PFSK-1 (cell line): Measurements from ENCODE around the gene DMTF1.

ENCODE experiments used
- FOXP2 ChIP-seq: optimal IDR thresholded peaks from 2 replicates; pipeline ENCODE3; 2011; ENCODE audit warnings: borderline replicate concordance, control low read depth, inconsistent platforms; ENCODE audit not compliant: insufficient read depth; ENCODE audit errors: extremely low read length, extremely low read depth
- POLR2AphosphoS5 ChIP-seq: IDR thresholded peaks from 2 replicates; pipeline ENCODE4 v1.6.1; 2012; ENCODE audit warnings: low read depth, mild to moderate bottlenecking, control low read depth, low read length, moderate library complexity
- REST ChIP-seq, 2 experiments: IDR thresholded peaks; 2 replicates each; pipeline versions ENCODE4 v1.6.1 to v1.8.0; 2011 to 2012; ENCODE audit warnings: low read depth in 2 of 2, low read length in 2 of 2, control low read depth in 1 of 2, inconsistent platforms in 1 of 2, mild to moderate bottlenecking in 1 of 2, moderate library complexity in 1 of 2; ENCODE audit not compliant: insufficient read depth in 1 of 2
- SIN3A ChIP-seq: IDR thresholded peaks from 2 replicates; pipeline ENCODE4 v1.6.1; 2012; ENCODE audit warnings: mild to moderate bottlenecking, low read length, moderate library complexity, borderline replicate concordance; ENCODE audit not compliant: insufficient read depth
- TAF1 ChIP-seq: IDR thresholded peaks from 2 replicates; pipeline ENCODE4 v1.6.1; 2012; ENCODE audit warnings: low read length, control low read depth, borderline replicate concordance; ENCODE audit not compliant: insufficient read depth

- TF ChIP-seq SIN3A (no peak), REST (IDR thresholded peaks at IDR 0.05; ENCODE audit: insufficient read depth in 1 of 2, low read depth in 2 of 2, low read length in 2 of 2) (no peak), POLR2AphosphoS5 (no peak), TAF1 (no peak), FOXP2 (no peak)
Observed at GRCh38 chr7:87144173-87144657, 8.0 kb upstream of the DMTF1 start.
